Calu3 (cell line): Measurements from ENCODE around the gene SLC46A3. TPM values are rescaled to one million over a fixed set of nuclear protein-coding genes. Genes with fewer than 3 reads are reported as not detected.
A peak's percentile ranks its signal among the peaks of the same experiment; 100 is the strongest.

Source experiments
- BruUV-seq: library from RNA; stranded (reverse); fragments of 400-500 nt; replicated peaks from 2 replicates; lab custom pipeline; 2021; lab: Mats Ljungman, UMichigan
- CTCF ChIA-PET: fragments of 300-600 bp; sonication (Branson Sonifier 250); formaldehyde crosslinking; loops from one replicate; lab custom pipeline; 2022; ENCODE audit warnings: antibody characterized with exemption; lab: Charles Lee
- DNase-seq: peaks from one replicate; pipeline ENCODE4 v3.0.0; 2022
- H3K27ac Mint-ChIP-seq: one replicate; pipeline ENCODE4 v1.8.0; 2022; ENCODE audit warnings: mixed read lengths; ENCODE audit not compliant: unreplicated experiment
- H3K27me3 Mint-ChIP-seq: one replicate; pipeline ENCODE4 v1.8.0; 2022; ENCODE audit warnings: mixed read lengths; ENCODE audit not compliant: unreplicated experiment
- H3K36me3 Mint-ChIP-seq: one replicate; pipeline ENCODE4 v1.8.0; 2022; ENCODE audit warnings: mild to moderate bottlenecking, moderate library complexity, mixed read lengths; ENCODE audit not compliant: insufficient read depth, unreplicated experiment
- H3K4me1 Mint-ChIP-seq: one replicate; pipeline ENCODE4 v1.8.0; 2022; ENCODE audit warnings: mild to moderate bottlenecking, low read depth, mixed read lengths; ENCODE audit not compliant: unreplicated experiment
- H3K4me3 Mint-ChIP-seq: one replicate; pipeline ENCODE4 v1.8.0; 2022; ENCODE audit warnings: mild to moderate bottlenecking, low read depth, moderate library complexity, mixed read lengths; ENCODE audit not compliant: unreplicated experiment
- H3K9me3 Mint-ChIP-seq: one replicate; pipeline ENCODE4 v1.8.0; 2022; ENCODE audit warnings: low read depth, mixed read lengths; ENCODE audit not compliant: unreplicated experiment
- intact Hi-C: fragments of 100-400 bp; cut with micrococcal nuclease; formaldehyde crosslinking; loops from one replicate; pipeline ENCODE4 v1.10.0; 2022; ENCODE audit not compliant: unreplicated experiment
- total RNA-seq: library from RNA; stranded (reverse); gene quantifications from 2 replicates; pipeline ENCODE4 v1.2.3, GENCODE V29; 2022
- TF ChIP-seq, protein P1 (sequence below): fragments of 200-600 bp; IDR thresholded peaks from one replicate; pipeline ENCODE4 v1.8.0; 2022; ENCODE audit warnings: antibody characterized with exemption; ENCODE audit not compliant: unreplicated experiment

The SLC46A3 gene
- total RNA-seq, 1 experiment from 2014 or later, result 1.3 TPM

DNA sequence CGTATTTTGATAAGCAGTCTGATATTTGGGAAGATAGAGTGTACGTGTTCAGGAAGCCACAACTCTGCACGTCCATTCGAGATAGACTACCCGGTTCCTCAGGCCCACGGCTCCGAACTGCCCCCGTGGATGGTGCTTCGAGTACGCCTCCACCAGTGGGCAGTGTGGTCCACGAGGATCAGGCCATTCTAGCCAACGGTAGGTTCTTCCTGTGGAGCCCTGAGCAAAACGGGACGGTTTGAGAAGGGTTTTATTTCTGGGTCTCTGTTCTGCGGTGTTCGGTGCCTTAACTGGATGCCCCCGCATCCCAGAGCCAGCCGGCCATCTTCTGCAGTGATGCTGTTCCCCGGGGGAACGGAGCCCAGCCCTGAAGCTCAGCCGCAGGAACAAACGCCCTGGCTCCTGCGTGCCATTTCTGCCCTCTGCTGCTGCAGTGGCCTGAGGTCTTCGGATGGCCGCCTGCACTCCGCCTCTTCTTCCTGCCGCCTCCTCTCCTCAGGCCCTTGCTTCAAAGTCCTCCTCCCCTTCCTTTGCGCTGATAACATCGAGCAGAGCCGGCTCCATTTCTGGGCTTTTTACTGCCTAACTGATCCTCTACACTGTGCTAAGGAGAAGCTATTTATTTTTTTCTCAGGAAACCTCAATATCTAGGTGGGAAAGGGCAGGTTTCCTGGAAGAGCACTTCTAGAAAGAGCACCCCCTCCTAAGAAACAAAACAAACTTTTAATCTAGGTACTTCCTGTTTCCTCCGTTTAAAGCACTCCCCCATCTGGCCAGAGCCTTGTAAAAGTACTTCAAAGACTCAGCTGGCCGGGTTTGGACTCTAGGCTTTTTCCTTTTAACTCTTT is 36.2 kb upstream of the SLC46A3 start:
- intact Hi-C loops, result no loop called here
- no TSS peak for BruUV-seq
- TF ChIP-seq, protein P1, sequence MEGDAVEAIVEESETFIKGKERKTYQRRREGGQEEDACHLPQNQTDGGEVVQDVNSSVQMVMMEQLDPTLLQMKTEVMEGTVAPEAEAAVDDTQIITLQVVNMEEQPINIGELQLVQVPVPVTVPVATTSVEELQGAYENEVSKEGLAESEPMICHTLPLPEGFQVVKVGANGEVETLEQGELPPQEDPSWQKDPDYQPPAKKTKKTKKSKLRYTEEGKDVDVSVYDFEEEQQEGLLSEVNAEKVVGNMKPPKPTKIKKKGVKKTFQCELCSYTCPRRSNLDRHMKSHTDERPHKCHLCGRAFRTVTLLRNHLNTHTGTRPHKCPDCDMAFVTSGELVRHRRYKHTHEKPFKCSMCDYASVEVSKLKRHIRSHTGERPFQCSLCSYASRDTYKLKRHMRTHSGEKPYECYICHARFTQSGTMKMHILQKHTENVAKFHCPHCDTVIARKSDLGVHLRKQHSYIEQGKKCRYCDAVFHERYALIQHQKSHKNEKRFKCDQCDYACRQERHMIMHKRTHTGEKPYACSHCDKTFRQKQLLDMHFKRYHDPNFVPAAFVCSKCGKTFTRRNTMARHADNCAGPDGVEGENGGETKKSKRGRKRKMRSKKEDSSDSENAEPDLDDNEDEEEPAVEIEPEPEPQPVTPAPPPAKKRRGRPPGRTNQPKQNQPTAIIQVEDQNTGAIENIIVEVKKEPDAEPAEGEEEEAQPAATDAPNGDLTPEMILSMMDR, result no peak
- H3K27me3 Mint-ChIP-seq, result no peaks in the 10 kb centered on the region
- no peak for DNase-seq
- no peaks in the 10 kb centered on the region for H3K36me3 Mint-ChIP-seq
- CTCF ChIA-PET, result no interaction called here
- H3K4me1 Mint-ChIP-seq, result peaks cover 11% of the 10 kb centered on the region
- H3K4me3 Mint-ChIP-seq, result no peak overlapping the region
- H3K27ac Mint-ChIP-seq, result peak overlapping the region; percentile 18
- peaks cover 4% of the 10 kb centered on the region for H3K9me3 Mint-ChIP-seq

- Mint-ChIP-seq H3K27me3 (no peaks in the 10 kb centered on the region), H3K27ac (no peak overlapping the region), H3K9me3 (peaks cover 6% of the 10 kb centered on the region), H3K36me3 (no peaks in the 10 kb centered on the region), H3K4me1 (peaks cover 11% of the 10 kb centered on the region), H3K4me3 (no peak overlapping the region)
- CTCF ChIA-PET, result no interaction called here
- intact Hi-C loops, result no loop called here
- TF ChIP-seq, protein P1, result no peak
- no TSS peak for BruUV-seq
- DNase-seq, result no peak
Measured at GRCh38 chr13:28753946-28754345, 35.2 kb upstream of the SLC46A3 start.

DNA sequence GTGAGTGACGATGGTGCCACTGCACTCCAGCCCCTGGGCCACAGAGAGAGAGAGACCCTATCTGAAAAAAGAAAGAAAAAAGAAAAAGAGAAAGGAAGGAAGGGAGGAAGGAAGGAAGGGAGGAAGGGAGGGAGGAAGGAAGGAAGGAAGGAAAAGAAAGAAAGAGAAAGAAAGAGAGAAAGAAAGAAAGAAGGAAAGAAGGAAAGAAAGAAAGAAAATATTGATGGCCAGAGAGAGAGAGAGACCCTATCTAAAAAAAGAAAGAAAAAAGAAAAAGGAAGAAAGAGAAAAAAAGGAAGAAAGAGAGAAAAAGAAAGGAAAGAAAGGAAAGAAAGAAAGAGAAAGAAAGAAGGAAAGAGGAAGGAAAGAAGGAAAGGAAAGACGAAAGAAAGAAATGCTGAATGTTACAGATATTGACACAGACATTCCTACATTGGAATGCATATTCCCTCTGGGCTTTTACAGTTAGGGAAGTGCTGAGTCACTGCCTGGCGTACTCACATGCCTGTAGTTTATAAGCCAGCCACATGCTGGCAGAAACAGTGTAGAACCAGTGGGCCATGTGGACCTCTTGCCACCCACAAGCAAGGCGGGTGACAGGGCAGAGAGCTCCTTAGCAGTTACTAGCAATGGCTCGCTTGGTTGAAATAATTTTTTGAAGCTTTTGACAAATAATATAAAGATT is 34.6 kb upstream of the SLC46A3 start:
- intact Hi-C loops, result no loop called here
- Mint-ChIP-seq H3K27ac (peak overlapping the region; percentile 65), H3K4me3 (no peak overlapping the region), H3K27me3 (no peaks in the 10 kb centered on the region), H3K9me3 (peaks cover 6% of the 10 kb centered on the region), H3K36me3 (no peaks in the 10 kb centered on the region), H3K4me1 (peaks cover 11% of the 10 kb centered on the region)
- TF ChIP-seq, protein P1, result no peak
- peak; percentile 30 for DNase-seq
- CTCF ChIA-PET, result no interaction called here
- BruUV-seq, result no TSS peak

- intact Hi-C loops, result no loop called here
Measured at GRCh38 chr13:28751175-28751960, 32.6 kb upstream of the SLC46A3 start.

More at GRCh38 chr13:28751175-28751960, 32.6 kb upstream of the SLC46A3 start:
- H3K4me3 Mint-ChIP-seq, result no peak overlapping the region
- H3K4me1 Mint-ChIP-seq, result peaks cover 11% of the 10 kb centered on the region
- no peaks in the 10 kb centered on the region for H3K27me3 Mint-ChIP-seq
- BruUV-seq, result no TSS peak
- TF ChIP-seq, protein P1, result no peak
- peaks cover 2% of the 10 kb centered on the region for H3K9me3 Mint-ChIP-seq
- H3K36me3 Mint-ChIP-seq, result no peaks in the 10 kb centered on the region
- DNase-seq, result no peak
- no peak overlapping the region for H3K27ac Mint-ChIP-seq
- CTCF ChIA-PET, result no interaction called here
